ENCODE results near the gene CLDN10.

DNA sequence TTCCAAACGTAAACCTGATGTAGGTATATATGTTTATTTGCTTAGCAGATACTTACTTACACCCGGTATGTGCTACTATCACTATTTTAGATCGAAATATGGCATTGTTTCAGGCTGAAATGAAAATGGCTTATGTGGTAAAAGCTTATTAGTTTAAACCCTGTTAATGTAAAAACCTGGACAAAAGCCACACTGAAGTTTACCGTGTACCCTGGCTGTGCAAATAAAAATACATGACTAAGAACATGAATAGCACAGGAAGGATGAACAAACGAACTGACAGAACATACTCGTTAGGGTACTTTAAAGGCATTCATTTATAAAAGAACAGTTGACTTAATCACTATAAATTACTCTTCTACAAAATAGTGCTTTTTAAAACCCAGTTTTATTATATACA is 6.6 kb downstream of the CLDN10 start:
- TF ChIP-seq CTCF (IDR thresholded peaks at IDR 0.05) (no peak), POLR2A (IDR thresholded peaks at IDR 0.05) (no peak), EP300 (IDR thresholded peaks at IDR 0.05) (no peak)

Measured in stomach (tissue), 4 donors.